ENCODE measurements around the gene SPATA31A1.
"Not testable (repeated sequence)": the region's sequence is repeated elsewhere in the genome, so short reads cannot be mapped to it uniquely, and the experiment has no call there.

Gene SPATA31A1

GRCh38 chr9:39355369-39355768 is at the start of gene SPATA31A1:
Gene SPATA31A1 (plus strand): TSS chr9:39355669. CDS start chr9:39355731, 62 bp downstream.
- not testable (repeated sequence) for DNase-seq

DNA sequence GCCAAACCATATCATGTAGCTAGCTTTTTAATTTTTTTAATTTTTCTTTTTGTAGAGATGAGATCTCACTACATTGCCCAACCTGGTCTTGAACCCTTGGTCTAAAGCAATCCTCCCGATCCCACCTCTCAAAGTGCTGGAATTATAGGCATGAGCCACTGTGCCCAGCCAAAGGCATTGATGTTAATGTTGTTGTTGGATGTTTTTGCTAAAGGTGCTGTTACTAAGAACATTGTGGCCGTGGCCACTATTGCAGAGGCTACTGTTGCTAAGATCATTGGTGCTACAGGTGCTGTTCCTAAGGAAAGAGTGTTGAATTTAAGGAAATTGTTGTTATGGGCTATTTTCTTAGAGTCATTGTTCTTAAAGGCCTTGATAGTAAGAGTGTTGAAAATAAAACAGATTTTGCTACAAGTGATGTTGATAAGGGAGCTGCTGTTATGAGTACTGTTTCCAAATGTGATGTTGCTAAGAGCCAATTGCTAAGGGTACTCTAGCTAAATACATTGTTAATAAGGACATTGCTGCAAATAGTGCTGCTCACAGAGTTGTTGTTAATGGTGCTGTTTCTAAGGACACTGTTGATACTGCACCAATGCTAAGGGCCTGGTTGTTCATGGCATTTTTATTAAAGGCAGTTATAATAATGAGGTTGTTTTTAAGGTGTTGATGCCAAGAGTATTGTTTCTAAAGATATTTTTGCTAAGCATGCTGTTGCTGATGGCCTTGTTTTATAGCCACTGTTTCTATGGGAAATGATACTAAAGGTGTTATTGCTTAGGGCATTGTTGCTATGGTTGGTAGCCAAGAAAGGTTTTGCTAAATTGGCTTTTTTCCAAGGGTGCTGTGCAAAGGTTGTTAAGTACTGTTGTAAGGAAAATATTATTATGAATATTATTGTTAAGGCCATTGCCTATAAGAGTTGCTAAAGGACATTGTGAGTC is 52.1 kb downstream of the SPATA31A1 start:
- DNase-seq = not testable (repeated sequence)

DNA sequence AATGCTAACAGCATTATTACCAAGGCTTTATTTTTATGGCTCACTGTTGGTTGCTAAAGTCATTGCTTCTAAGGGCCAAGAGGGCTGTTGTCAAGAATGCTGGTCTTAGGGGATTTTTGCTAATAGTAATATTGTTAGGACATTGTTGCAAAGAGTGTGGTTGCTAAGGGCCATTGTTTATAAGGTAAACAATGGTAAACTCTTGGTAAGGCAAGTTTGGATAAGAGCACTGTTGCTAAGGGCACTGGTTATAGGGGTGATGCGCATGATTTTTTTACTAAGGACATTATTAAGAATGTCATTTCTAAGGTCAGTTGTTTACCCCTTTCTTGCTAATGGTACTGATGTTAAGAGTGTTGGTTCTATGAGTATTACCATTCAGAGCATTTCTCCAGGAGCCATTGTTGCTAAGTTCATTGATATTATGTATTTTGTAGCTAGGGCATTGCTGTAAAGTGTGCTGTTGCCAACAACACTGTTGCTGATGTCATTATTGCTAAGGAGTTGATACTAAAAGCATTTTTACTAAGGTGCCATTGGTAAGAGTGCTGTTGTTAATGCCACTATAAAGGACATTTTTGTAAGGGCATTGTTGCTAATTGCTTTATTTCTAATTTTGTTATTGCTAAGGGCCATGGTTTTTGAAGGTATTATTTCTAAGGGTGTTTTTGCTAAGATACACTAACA is 55.9 kb downstream of the SPATA31A1 start:
- not testable (repeated sequence) for DNase-seq
